ENCODE measurements around the gene MARCHF3.

Gene MARCHF3

DNA sequence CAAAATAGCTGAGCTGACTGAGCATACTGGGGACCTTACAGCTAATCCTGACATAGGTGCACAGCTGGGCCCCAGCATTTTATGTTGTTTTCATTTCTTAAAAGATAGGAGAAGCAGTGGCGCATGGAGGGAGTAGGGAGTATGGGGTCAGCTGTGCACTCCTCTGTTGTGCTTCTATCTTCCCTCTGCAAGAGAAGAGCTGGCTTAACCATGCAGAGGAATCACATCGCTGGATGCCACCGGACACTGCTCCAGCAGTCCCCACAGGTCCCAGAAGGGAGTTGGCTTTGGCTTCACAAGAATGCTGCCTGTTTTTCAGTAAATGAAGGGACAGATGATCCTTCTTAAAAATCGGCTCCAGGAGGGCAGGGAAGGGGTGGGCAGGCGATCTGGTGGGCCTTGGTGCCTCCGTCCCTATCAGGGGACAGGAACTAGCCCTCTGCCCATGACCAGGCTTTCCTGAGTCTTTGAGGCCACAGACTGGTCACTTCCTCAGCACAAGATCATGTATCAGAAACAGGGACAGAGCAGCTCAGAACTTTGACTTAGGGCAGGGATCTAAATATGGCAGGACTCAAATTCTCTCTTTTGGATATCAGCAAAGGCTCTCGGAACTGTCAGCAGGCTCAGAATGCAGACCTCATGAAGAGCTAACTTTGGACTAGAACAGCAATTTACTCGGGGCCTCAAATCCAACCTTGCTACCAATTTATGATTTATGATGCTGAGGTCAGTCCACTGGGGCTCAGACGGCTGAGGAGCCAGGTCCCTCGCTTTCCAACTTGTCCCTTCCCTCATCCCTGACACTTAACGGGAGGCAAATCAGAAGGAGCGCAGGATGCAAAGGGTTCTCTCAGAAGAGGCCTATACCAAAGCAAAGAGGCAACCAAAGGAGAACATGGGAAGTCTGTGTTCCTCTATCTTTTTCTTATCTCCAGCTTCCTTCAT lies 47.2 kb downstream of the MARCHF3 start:
- no peak overlapping the region for H3K4me3 ChIP-seq (ENCODE audit: low read length in 2 of 2)
- H3K9me3 ChIP-seq (ENCODE audit: control insufficient read depth in 2 of 2, low read length in 2 of 2), result no peaks in the 10 kb centered on the region
- no peaks in the 10 kb centered on the region for H3K36me3 ChIP-seq (ENCODE audit: control insufficient read depth in 2 of 2, insufficient read depth in 2 of 2, low read length in 2 of 2)
- no peak overlapping the region for H3K27ac ChIP-seq (ENCODE audit: low read length)
- H3K4me1 ChIP-seq (ENCODE audit: control insufficient read depth, insufficient read depth, low read length), result no peaks in the 10 kb centered on the region
- no peak overlapping the region for H3K9ac ChIP-seq (ENCODE audit: low read length in 2 of 2)
- no peaks in the 10 kb centered on the region for H3K27me3 ChIP-seq (ENCODE audit: control insufficient read depth in 1 of 2, insufficient read depth in 2 of 2, low read length in 2 of 2)

DNA sequence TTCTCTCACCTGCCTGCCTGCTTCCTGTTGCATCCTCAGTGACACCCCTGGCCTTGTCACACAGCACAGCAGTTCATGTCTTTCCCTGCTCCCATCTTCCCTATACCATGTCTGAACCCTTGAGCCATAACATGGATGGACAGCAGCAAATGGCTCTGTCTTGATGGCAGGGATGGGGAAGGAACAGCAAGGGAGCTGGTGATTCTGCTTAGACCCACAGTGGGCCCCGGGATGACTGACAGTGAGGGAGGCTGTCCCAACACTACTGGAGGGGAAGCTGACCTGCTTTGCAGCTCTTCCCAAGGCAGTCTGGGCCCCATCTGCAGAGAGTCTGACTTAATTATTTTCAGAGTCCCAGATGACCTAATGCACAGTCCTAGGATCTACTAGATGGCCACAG lies 48.2 kb downstream of the MARCHF3 start:
- Histone ChIP-seq H3K27ac (ENCODE audit: low read length) (no peak overlapping the region), H3K9ac (ENCODE audit: low read length in 2 of 2) (no peak overlapping the region), H3K36me3 (ENCODE audit: control insufficient read depth in 2 of 2, insufficient read depth in 2 of 2, low read length in 2 of 2) (no peaks in the 10 kb centered on the region), H3K9me3 (ENCODE audit: control insufficient read depth in 2 of 2, low read length in 2 of 2) (no peaks in the 10 kb centered on the region), H3K27me3 (ENCODE audit: control insufficient read depth in 1 of 2, insufficient read depth in 2 of 2, low read length in 2 of 2) (no peaks in the 10 kb centered on the region), H3K4me3 (ENCODE audit: low read length in 2 of 2) (no peak overlapping the region), H3K4me1 (ENCODE audit: control insufficient read depth, insufficient read depth, low read length) (no peaks in the 10 kb centered on the region)

DNA sequence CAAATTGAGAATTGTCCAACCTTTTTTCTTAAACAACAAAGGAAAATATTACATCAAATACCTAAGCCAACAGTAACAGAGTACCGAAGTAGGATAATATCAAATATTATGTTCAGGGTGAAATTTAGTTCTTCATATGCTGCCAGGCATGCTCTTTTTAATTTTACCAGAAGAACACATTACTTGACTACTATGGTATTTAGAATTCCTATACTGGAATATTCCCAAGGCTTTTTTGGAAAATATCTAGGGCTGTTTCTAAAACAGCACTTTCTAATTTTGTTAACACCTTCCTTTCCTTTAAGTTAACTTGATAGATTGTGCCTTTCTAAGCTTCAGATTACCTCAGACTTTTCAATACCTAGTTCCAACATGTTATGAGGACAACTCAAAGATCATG lies 48.7 kb downstream of the MARCHF3 start:
- Histone ChIP-seq H3K9ac (ENCODE audit: low read length in 2 of 2) (no peak overlapping the region), H3K36me3 (ENCODE audit: control insufficient read depth in 2 of 2, insufficient read depth in 2 of 2, low read length in 2 of 2) (no peaks in the 10 kb centered on the region), H3K27me3 (ENCODE audit: control insufficient read depth in 1 of 2, insufficient read depth in 2 of 2, low read length in 2 of 2) (no peaks in the 10 kb centered on the region)

DNA sequence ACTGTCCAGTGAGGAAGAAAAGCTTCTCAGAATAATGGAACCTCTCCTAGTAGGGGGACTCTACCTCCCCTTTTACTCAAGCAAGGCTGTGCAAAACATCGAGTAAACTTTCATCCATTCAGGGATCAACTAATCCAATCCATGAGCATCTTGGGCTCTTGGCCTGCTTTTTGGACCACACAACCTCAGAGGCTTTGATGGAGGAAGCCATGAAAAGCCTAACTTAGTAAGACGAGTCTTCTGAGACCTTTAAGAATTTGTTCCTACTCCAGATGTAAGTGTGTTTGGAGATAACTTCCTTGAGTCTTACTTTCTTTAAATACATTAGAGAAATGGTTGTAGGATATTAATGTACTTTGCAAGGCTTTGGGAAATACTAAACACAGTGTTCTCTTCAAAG lies 49.1 kb downstream of the MARCHF3 start:
- Histone ChIP-seq H3K9ac (ENCODE audit: low read length in 2 of 2) (no peak overlapping the region), H3K4me1 (ENCODE audit: control insufficient read depth, insufficient read depth, low read length) (no peaks in the 10 kb centered on the region), H3K27ac (ENCODE audit: low read length) (no peak overlapping the region), H3K4me3 (ENCODE audit: low read length in 2 of 2) (no peak overlapping the region), H3K9me3 (ENCODE audit: control insufficient read depth in 2 of 2, low read length in 2 of 2) (no peaks in the 10 kb centered on the region), H3K27me3 (ENCODE audit: control insufficient read depth in 1 of 2, insufficient read depth in 2 of 2, low read length in 2 of 2) (no peaks in the 10 kb centered on the region), H3K36me3 (ENCODE audit: control insufficient read depth in 2 of 2, insufficient read depth in 2 of 2, low read length in 2 of 2) (no peaks in the 10 kb centered on the region)

More for the DNA sequence above, 48.7 kb downstream of the MARCHF3 start:
- H3K4me3 ChIP-seq (ENCODE audit: low read length in 2 of 2), result no peak overlapping the region
- no peak overlapping the region for H3K27ac ChIP-seq (ENCODE audit: low read length)
- no peaks in the 10 kb centered on the region for H3K4me1 ChIP-seq (ENCODE audit: control insufficient read depth, insufficient read depth, low read length)
- no peaks in the 10 kb centered on the region for H3K9me3 ChIP-seq (ENCODE audit: control insufficient read depth in 2 of 2, low read length in 2 of 2)

DNA sequence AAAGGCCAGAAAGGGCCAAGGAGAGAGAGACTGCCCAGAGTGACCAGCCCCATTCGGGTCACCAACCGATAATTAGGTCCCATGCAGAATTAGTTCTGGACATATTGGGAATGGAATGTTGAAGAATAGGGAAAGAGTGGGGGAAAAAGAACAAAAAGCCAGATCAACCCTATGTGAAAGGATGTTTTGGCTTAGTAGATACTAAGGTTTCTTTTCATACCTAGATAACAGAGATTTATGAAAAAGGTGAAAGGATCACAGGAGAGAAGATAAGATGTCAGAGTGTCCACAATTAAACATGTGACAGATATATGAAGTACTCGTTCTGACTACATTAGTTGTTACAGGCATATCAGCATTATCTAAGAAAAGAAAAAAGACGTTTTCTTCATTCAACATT lies 52.1 kb downstream of the MARCHF3 start:
- no peak overlapping the region for H3K4me3 ChIP-seq (ENCODE audit: low read length in 2 of 2)
- H3K9ac ChIP-seq (ENCODE audit: low read length in 2 of 2), result no peak overlapping the region
- H3K9me3 ChIP-seq (ENCODE audit: control insufficient read depth in 2 of 2, low read length in 2 of 2), result no peaks in the 10 kb centered on the region

DNA sequence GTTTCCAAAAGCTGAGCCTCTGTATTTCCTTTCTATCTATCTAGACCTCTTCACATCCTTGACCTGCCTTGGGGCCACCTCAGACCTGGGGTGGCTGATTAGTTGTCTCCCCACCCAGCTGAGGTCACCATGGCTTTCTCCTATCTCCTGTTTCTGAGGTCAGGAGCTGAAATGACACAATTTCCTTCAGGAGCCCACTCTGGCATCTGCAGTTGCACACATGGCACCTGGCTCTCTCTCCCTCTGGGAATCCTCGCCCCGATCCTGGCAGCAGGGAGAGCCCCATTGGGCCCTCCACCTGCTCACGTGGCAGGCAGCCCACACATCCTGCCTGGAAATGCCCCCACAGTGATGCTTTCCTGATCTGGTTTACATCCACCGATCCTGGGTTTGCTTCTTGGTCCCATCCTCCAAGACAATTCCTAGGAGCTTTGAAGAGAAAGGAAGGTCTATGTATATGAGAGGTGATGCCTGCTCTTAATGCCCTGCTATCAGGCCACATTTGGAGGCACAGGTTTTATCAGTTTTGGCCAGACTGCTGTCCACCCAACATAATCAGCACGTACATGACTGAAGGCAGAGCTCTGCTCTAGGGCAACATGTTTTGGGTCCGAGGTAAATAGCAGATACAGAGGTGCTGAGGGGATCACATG lies 53.7 kb downstream of the MARCHF3 start:
- Histone ChIP-seq H3K4me3 (ENCODE audit: low read length in 2 of 2) (no peak overlapping the region), H3K27me3 (ENCODE audit: control insufficient read depth in 1 of 2, insufficient read depth in 2 of 2, low read length in 2 of 2) (no peaks in the 10 kb centered on the region), H3K9me3 (ENCODE audit: control insufficient read depth in 2 of 2, low read length in 2 of 2) (no peaks in the 10 kb centered on the region), H3K27ac (ENCODE audit: low read length) (no peak overlapping the region), H3K4me1 (ENCODE audit: control insufficient read depth, insufficient read depth, low read length) (no peaks in the 10 kb centered on the region), H3K36me3 (ENCODE audit: control insufficient read depth in 2 of 2, insufficient read depth in 2 of 2, low read length in 2 of 2) (no peaks in the 10 kb centered on the region), H3K9ac (ENCODE audit: low read length in 2 of 2) (no peak overlapping the region)

More for the DNA sequence above, 52.1 kb downstream of the MARCHF3 start:
- Histone ChIP-seq H3K36me3 (ENCODE audit: control insufficient read depth in 2 of 2, insufficient read depth in 2 of 2, low read length in 2 of 2) (no peaks in the 10 kb centered on the region), H3K27me3 (ENCODE audit: control insufficient read depth in 1 of 2, insufficient read depth in 2 of 2, low read length in 2 of 2) (no peaks in the 10 kb centered on the region), H3K27ac (ENCODE audit: low read length) (no peak overlapping the region), H3K4me1 (ENCODE audit: control insufficient read depth, insufficient read depth, low read length) (no peaks in the 10 kb centered on the region)

DNA sequence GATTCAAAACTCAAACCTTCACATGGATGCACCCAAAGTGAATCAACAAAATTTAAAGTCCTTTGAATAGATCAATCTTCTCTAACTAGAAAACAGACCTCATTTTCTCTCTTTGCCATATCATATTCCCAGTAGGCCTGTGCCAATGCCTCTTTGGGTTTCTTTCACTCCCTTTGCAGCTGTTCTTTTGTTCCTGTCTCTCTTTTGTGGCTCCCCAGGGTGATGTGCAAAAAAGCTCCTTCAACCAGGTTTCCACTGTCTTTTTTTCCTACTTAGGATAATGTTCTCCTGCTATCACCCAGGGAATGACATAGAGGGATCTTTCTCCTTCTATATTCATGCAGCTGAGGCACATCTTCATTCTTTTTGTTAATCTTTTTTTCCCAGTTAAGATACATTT lies 54.6 kb downstream of the MARCHF3 start:
- H3K4me1 ChIP-seq (ENCODE audit: control insufficient read depth, insufficient read depth, low read length), result no peaks in the 10 kb centered on the region
- H3K36me3 ChIP-seq (ENCODE audit: control insufficient read depth in 2 of 2, insufficient read depth in 2 of 2, low read length in 2 of 2), result no peaks in the 10 kb centered on the region
- no peaks in the 10 kb centered on the region for H3K9me3 ChIP-seq (ENCODE audit: control insufficient read depth in 2 of 2, low read length in 2 of 2)
- no peak overlapping the region for H3K9ac ChIP-seq (ENCODE audit: low read length in 2 of 2)
- H3K27me3 ChIP-seq (ENCODE audit: control insufficient read depth in 1 of 2, insufficient read depth in 2 of 2, low read length in 2 of 2), result no peaks in the 10 kb centered on the region
- H3K27ac ChIP-seq (ENCODE audit: low read length), result no peak overlapping the region
- no peak overlapping the region for H3K4me3 ChIP-seq (ENCODE audit: low read length in 2 of 2)

DNA sequence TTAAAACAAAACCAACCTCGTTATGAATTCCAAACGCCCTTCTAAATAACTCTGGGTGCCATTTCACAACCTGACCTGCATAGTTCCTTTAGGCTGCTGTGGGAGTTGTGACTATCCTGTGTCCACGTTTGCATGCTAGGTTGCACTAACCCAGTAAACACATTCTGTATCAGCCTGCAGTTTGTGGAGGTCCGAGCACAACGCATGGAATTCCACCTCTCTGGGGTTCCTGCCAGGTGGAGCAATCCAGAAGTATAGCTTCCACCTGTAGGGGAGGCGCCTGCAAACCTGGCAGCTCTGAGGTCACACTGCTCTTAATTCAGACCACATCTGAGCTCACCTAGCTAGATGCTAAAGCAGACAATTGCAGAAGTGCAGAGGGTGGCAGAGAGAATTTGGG lies 57.2 kb downstream of the MARCHF3 start:
- Histone ChIP-seq H3K27me3 (ENCODE audit: control insufficient read depth in 1 of 2, insufficient read depth in 2 of 2, low read length in 2 of 2) (no peaks in the 10 kb centered on the region), H3K4me3 (ENCODE audit: low read length in 2 of 2) (no peak overlapping the region), H3K9me3 (ENCODE audit: control insufficient read depth in 2 of 2, low read length in 2 of 2) (no peaks in the 10 kb centered on the region), H3K4me1 (ENCODE audit: control insufficient read depth, insufficient read depth, low read length) (no peaks in the 10 kb centered on the region), H3K27ac (ENCODE audit: low read length) (no peak overlapping the region), H3K9ac (ENCODE audit: low read length in 2 of 2) (no peak overlapping the region), H3K36me3 (ENCODE audit: control insufficient read depth in 2 of 2, insufficient read depth in 2 of 2, low read length in 2 of 2) (no peaks in the 10 kb centered on the region)

DNA sequence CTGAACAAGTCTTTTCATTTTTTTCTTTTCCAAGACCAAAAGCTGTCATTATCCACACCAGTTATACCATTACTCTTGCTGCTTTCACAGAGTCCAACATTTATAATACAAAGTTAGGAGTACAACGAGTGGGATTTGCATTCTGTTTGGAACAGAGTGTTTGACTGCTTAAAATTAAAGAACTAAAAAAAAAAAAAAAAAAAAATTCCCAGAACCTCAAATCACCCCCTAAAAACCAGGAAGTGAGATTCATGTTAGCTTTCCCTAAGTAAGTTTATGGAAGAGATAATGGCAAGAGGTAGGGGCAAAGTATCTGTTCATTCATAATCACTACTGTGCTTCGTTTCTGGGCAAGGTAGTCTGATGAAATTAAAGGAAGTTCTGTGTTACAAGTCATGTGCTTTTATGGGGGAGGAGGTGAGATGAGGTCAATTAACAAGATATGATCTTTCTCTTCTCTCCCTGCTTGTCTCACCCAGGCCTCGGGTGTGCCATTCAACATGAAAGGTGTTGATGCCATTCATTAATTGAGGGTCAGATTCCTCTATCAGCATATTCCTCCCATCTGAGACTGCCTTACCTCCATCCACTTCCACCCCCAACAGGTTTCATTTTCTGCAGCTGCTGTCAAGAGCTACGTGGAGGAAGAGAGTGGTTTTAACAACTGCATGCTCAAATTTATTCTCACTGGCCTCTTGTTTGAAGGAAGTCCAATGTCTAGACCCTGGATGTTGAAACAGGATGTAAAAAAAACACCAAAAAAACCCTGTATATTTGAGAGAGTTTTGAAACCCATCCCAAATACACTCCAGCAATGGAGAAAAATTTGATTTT lies 58.1 kb downstream of the MARCHF3 start:
- H3K36me3 ChIP-seq (ENCODE audit: control insufficient read depth in 2 of 2, insufficient read depth in 2 of 2, low read length in 2 of 2), result no peaks in the 10 kb centered on the region
- H3K9me3 ChIP-seq (ENCODE audit: control insufficient read depth in 2 of 2, low read length in 2 of 2), result no peaks in the 10 kb centered on the region
- H3K27me3 ChIP-seq (ENCODE audit: control insufficient read depth in 1 of 2, insufficient read depth in 2 of 2, low read length in 2 of 2), result no peaks in the 10 kb centered on the region
- H3K4me1 ChIP-seq (ENCODE audit: control insufficient read depth, insufficient read depth, low read length), result no peaks in the 10 kb centered on the region
- H3K9ac ChIP-seq (ENCODE audit: low read length in 2 of 2), result no peak overlapping the region
- no peak overlapping the region for H3K27ac ChIP-seq (ENCODE audit: low read length)
- no peak overlapping the region for H3K4me3 ChIP-seq (ENCODE audit: low read length in 2 of 2)

DNA sequence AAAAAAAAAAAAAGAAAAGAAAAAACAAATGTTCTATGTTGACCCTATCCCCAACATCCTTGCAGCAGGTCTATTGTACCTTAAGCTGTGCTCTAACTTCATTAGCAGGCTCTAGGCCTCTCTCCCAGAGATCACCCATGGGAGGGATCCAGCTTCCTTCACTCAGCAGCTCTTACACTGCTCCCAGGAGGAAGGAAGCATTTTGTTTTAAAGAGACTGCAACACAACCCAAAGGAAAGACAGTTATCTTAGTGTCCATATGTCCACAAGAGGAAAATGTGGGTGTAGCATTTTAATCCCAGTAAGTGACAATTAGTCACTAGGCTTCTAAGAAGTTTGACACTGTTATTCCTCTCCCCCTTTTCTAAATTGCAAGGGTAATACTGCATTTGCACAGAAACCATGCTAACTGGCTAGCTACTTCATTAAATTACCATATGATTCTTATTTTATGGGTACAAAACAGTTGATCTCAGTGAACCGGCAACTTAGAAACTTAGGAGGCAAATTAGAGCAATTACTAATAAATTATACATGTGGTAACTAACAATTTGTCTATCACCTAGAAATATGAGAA lies 58.8 kb downstream of the MARCHF3 start:
- no peaks in the 10 kb centered on the region for H3K27me3 ChIP-seq (ENCODE audit: control insufficient read depth in 1 of 2, insufficient read depth in 2 of 2, low read length in 2 of 2)
- no peak overlapping the region for H3K9ac ChIP-seq (ENCODE audit: low read length in 2 of 2)
- no peak overlapping the region for H3K27ac ChIP-seq (ENCODE audit: low read length)
- H3K4me1 ChIP-seq (ENCODE audit: control insufficient read depth, insufficient read depth, low read length), result no peaks in the 10 kb centered on the region
- H3K36me3 ChIP-seq (ENCODE audit: control insufficient read depth in 2 of 2, insufficient read depth in 2 of 2, low read length in 2 of 2), result no peaks in the 10 kb centered on the region
- no peak overlapping the region for H3K4me3 ChIP-seq (ENCODE audit: low read length in 2 of 2)
- H3K9me3 ChIP-seq (ENCODE audit: control insufficient read depth in 2 of 2, low read length in 2 of 2), result no peaks in the 10 kb centered on the region

Data from stomach smooth muscle (tissue), 2 donors.